Panc1 (cell line): Measurements from ENCODE around the gene TMEM258.

ENCODE experiments used
- POLR2AphosphoS5 ChIP-seq: IDR thresholded peaks from 2 replicates; pipeline ENCODE4 v1.6.1; 2012; ENCODE audit warnings: mild to moderate bottlenecking, low read depth, low read length, moderate library complexity
- SIN3A ChIP-seq: IDR thresholded peaks from 2 replicates; pipeline ENCODE4 v1.6.1; 2012; ENCODE audit warnings: low read depth, mild to moderate bottlenecking, low read length, moderate library complexity, borderline replicate concordance; ENCODE audit not compliant: insufficient read depth
- TCF7L2 ChIP-seq: IDR thresholded peaks from 2 replicates; pipeline ENCODE4 v1.6.1; 2011; ENCODE audit warnings: mild to moderate bottlenecking, low read depth, low read length, inconsistent platforms
- TF ChIP-seq, protein P1 (sequence below): fragments of 450-650 bp; IDR thresholded peaks from 2 replicates; pipeline ENCODE4 v1.5.1; 2017; ENCODE audit warnings: mild to moderate bottlenecking
- TF ChIP-seq, protein P2 (sequence below), 2 experiments: IDR thresholded peaks; 2 replicates each; pipeline ENCODE4 v1.6.1; 2011 to 2012; ENCODE audit warnings: low read depth in 2 of 2, control low read depth in 1 of 2, low read length in 1 of 2, mild to moderate bottlenecking in 1 of 2, moderate library complexity in 1 of 2; ENCODE audit not compliant: insufficient read depth in 1 of 2

DNA sequence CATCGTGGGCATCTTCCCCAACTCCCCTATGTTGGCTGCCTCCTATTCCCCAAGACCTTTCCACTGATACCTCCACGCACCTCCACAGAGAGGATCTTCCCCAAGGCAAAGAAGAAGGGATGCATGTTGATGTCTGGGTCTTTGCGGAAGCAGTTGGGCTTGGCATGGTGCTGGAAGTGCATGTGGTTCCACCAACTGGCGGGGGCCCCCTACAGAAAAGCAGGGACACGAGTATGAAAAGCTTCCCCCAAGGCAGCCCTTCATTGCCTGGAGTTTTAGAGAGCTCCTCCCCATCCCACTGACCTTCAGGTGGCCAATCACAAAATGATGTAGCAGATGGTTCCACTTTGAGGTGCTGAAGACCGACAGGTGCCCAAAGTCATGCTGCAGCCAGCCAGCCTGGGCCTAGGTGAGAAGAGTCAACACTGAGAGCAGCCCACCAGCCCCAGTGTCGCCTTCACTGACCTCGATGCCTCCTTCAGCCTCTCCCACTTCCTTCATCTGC is 18.3 kb upstream of the TMEM258 start:
- TF ChIP-seq, protein P1, sequence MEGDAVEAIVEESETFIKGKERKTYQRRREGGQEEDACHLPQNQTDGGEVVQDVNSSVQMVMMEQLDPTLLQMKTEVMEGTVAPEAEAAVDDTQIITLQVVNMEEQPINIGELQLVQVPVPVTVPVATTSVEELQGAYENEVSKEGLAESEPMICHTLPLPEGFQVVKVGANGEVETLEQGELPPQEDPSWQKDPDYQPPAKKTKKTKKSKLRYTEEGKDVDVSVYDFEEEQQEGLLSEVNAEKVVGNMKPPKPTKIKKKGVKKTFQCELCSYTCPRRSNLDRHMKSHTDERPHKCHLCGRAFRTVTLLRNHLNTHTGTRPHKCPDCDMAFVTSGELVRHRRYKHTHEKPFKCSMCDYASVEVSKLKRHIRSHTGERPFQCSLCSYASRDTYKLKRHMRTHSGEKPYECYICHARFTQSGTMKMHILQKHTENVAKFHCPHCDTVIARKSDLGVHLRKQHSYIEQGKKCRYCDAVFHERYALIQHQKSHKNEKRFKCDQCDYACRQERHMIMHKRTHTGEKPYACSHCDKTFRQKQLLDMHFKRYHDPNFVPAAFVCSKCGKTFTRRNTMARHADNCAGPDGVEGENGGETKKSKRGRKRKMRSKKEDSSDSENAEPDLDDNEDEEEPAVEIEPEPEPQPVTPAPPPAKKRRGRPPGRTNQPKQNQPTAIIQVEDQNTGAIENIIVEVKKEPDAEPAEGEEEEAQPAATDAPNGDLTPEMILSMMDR, result no peak
- TF ChIP-seq POLR2AphosphoS5 (no peak), TCF7L2 (no peak), SIN3A (no peak)
- TF ChIP-seq, protein P2, sequence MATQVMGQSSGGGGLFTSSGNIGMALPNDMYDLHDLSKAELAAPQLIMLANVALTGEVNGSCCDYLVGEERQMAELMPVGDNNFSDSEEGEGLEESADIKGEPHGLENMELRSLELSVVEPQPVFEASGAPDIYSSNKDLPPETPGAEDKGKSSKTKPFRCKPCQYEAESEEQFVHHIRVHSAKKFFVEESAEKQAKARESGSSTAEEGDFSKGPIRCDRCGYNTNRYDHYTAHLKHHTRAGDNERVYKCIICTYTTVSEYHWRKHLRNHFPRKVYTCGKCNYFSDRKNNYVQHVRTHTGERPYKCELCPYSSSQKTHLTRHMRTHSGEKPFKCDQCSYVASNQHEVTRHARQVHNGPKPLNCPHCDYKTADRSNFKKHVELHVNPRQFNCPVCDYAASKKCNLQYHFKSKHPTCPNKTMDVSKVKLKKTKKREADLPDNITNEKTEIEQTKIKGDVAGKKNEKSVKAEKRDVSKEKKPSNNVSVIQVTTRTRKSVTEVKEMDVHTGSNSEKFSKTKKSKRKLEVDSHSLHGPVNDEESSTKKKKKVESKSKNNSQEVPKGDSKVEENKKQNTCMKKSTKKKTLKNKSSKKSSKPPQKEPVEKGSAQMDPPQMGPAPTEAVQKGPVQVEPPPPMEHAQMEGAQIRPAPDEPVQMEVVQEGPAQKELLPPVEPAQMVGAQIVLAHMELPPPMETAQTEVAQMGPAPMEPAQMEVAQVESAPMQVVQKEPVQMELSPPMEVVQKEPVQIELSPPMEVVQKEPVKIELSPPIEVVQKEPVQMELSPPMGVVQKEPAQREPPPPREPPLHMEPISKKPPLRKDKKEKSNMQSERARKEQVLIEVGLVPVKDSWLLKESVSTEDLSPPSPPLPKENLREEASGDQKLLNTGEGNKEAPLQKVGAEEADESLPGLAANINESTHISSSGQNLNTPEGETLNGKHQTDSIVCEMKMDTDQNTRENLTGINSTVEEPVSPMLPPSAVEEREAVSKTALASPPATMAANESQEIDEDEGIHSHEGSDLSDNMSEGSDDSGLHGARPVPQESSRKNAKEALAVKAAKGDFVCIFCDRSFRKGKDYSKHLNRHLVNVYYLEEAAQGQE (IDR thresholded peaks at IDR 0.05; ENCODE audit: insufficient read depth in 1 of 2, low read depth in 2 of 2, low read length in 1 of 2), result no peak
